ENCODE measurements around the gene KCNA10.

The KCNA10 gene

GRCh38 chr1:110547017-110547416 is 28.0 kb upstream of the KCNA10 start:
- no peak for DNase-seq (ENCODE audit: extremely low read depth, low read depth)
- TF ChIP-seq, protein P1, sequence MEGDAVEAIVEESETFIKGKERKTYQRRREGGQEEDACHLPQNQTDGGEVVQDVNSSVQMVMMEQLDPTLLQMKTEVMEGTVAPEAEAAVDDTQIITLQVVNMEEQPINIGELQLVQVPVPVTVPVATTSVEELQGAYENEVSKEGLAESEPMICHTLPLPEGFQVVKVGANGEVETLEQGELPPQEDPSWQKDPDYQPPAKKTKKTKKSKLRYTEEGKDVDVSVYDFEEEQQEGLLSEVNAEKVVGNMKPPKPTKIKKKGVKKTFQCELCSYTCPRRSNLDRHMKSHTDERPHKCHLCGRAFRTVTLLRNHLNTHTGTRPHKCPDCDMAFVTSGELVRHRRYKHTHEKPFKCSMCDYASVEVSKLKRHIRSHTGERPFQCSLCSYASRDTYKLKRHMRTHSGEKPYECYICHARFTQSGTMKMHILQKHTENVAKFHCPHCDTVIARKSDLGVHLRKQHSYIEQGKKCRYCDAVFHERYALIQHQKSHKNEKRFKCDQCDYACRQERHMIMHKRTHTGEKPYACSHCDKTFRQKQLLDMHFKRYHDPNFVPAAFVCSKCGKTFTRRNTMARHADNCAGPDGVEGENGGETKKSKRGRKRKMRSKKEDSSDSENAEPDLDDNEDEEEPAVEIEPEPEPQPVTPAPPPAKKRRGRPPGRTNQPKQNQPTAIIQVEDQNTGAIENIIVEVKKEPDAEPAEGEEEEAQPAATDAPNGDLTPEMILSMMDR (IDR thresholded peaks at IDR 0.05; ENCODE audit: low read depth, low read length, missing control alignments) = no peak
- no peak overlapping the region for H3K4me3 ChIP-seq (replicated peaks; ENCODE audit: low read depth, low read length)

DNA sequence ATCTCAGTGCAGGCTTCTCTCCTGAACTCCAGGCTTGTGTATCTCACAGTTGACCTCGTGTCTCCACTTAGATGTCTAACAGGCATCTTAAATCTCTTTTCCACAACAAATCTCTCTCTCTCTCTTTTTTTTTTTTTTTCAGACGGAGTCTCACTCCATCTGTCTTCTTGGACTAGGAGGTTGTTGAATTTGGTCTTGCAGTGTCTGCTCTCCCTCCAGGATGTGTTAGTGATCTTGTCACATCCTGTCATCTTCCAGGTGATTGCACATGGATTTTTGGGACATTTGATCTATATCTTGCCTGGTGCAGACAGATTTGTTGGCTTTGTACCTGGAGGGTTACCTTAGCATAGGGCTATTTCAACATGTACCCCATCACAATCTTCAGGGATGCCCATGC is 26.5 kb upstream of the KCNA10 start:
- DNase-seq (ENCODE audit: extremely low read depth, low read depth) = no peak
- H3K4me3 ChIP-seq (replicated peaks; ENCODE audit: low read depth, low read length) = no peak overlapping the region
- TF ChIP-seq, protein P1 (IDR thresholded peaks at IDR 0.05; ENCODE audit: low read depth, low read length, missing control alignments) = no peak

DNA sequence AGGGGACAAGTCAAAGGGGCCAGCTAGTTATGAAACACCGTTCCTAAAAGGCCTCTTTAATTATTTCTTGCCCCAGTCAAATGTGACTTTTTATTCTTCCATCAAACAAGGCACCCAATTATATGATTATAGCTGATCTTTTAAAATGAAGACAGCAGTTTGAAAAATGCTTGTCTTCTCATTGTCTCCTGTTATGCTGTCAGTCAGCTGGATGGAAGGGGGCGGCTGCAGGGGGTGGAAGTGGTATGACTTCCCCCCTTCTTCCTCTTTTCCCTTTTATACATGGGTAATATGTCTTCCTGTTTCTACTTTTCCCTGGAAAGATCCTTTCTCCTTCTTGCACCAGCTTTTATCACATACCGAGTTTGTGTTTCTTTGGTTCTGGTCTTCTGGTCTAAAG is 25.8 kb upstream of the KCNA10 start:
- no peak overlapping the region for H3K4me3 ChIP-seq (replicated peaks; ENCODE audit: low read depth, low read length)
- DNase-seq (ENCODE audit: extremely low read depth, low read depth) = no peak
- TF ChIP-seq, protein P1 (IDR thresholded peaks at IDR 0.05; ENCODE audit: low read depth, low read length, missing control alignments) = no peak

DNA sequence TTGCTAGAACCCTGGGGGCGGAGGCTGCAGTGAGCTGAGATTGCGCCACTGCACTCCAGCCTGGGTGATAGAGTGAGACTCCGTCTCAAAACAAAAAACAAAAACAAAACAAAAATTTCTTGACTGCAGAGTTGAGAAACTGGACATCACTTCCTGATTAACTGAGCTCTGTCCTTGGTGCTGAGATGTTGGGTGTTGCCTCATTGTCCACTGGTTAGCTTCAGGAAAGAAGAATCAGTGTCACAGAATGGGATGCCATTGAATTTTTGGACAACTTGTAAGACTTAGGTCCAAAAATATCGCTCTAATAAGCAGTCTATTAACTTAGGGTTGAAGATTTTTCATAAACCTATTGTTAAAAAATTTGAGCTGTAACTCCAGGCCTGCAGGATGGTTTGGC is 23.8 kb upstream of the KCNA10 start:
- DNase-seq (ENCODE audit: extremely low read depth, low read depth) = peak; percentile 20
- no peak overlapping the region for H3K4me3 ChIP-seq (replicated peaks; ENCODE audit: low read depth, low read length)
- TF ChIP-seq, protein P1 (IDR thresholded peaks at IDR 0.05; ENCODE audit: low read depth, low read length, missing control alignments) = no peak

DNA sequence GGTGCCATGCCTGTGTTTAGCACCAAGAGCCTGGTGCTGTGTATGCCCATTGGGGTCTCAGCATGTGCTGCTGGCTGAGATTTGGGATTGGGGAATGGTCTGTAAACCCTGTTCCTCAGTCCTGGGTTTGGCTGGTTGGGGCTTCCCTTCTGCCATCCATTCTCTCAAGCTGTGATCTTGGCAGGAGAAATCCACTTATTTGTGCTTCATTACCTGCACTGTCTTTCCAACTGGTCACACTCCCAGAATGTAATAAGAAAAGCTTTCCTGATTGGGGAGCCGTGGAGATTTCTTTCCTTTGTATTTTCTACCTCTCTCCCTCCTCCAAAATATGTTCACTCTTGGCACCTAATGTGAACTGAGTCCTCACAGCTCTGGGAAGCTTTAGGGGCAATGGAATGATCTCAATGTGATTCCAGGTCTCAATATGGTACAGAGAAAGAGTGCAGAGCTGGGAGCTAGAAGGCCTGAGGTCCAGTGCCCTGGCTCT is 23.0 kb upstream of the KCNA10 start:
- no peak overlapping the region for H3K4me3 ChIP-seq (replicated peaks; ENCODE audit: low read depth, low read length)
- DNase-seq (ENCODE audit: extremely low read depth, low read depth) = no peak
- TF ChIP-seq, protein P1 (IDR thresholded peaks at IDR 0.05; ENCODE audit: low read depth, low read length, missing control alignments) = no peak

DNA sequence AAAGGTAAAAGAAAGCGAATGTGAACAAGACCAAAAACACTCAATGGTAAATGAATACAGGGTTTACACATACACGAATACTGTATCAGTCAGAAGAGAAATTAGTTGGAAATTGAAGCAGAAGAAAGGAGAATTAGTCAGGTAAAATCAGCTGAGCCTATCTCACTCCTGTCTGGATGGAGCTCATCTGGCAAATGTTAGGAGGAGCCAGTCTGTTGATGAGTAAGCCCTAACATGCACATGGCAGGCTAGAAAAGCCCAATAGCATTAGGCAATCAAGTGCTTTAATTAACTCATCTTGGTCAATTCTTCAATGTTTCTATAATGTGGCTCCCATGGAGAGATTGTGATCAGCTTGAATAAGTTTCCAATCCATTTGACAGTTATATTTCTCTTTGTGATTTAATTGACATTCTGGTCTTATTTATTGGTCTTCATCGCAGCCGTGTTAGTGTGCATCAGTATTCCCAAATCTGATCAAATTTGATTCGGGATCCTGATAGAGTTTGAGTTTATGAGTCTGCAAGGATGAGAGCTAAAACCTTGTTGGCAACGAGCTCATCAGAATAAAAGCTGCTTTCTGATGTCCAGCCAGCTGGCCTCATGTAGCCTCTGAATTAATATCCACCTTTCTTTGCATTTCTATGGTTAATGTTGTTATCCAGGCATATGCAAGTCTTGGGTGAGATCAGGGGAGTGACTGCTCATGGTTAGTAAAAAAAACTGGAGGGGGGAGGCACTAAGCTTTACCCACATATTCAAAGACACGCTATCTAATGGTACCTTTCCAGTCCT is 22.1 kb upstream of the KCNA10 start:
- no peak overlapping the region for H3K4me3 ChIP-seq (replicated peaks; ENCODE audit: low read depth, low read length)
- TF ChIP-seq, protein P1 (IDR thresholded peaks at IDR 0.05; ENCODE audit: low read depth, low read length, missing control alignments) = no peak
- DNase-seq (ENCODE audit: extremely low read depth, low read depth) = no peak

All from HFF-Myc (cell line).